DMS53 (cell line): Measurements from ENCODE around the gene TBCCD1.
"Not testable (repeated sequence)": the region's sequence is repeated elsewhere in the genome, so short reads cannot be mapped to it uniquely, and the experiment has no call there.

Experiments
- DNase-seq: peaks from one replicate; lab custom pipeline; 2025; lab: John Stamatoyannopoulos, UW

Gene TBCCD1

GRCh38 chr3:186552408-186553031 lies 14.6 kb downstream of the TBCCD1 start:
- no peak for DNase-seq

GRCh38 chr3:186551387-186551786 lies 15.8 kb downstream of the TBCCD1 start:
- DNase-seq: peak; percentile 23

DNA sequence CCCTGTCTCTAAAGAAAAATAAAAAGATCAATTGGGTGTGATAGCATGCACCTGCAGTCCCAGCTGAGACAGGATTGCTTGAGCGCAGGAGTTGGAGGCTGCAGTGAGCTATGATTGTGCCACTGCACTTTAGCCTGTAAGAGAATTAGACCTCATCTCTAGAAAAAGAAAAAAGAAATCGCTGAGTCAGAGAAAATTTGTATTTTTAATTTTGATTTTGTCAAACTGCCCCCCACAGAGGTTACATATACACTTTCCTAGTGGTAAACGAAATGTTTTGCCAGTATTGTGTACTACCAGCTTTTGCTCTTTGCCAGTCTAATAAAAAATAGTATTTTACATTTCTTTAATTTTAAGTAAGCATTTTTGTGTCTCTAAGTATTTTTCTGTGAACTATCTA lies 17.6 kb downstream of the TBCCD1 start:
- DNase-seq: no peak

GRCh38 chr3:186544281-186544680 lies 22.9 kb downstream of the TBCCD1 start, which contains the start of gene CRYGS:
Gene CRYGS, minus strand, starts transcription at chr3:186544380. Its CDS starts 54 bp downstream, at chr3:186544326.
- DNase-seq: no peak

- no peak for DNase-seq
Observed at GRCh38 chr3:186540835-186541226, 26.3 kb downstream of the TBCCD1 start.

GRCh38 chr3:186540221-186540834 lies 26.8 kb downstream of the TBCCD1 start:
- peak; percentile 82 for DNase-seq

GRCh38 chr3:186538779-186539178 lies 28.4 kb downstream of the TBCCD1 start:
- no peak for DNase-seq

DNA sequence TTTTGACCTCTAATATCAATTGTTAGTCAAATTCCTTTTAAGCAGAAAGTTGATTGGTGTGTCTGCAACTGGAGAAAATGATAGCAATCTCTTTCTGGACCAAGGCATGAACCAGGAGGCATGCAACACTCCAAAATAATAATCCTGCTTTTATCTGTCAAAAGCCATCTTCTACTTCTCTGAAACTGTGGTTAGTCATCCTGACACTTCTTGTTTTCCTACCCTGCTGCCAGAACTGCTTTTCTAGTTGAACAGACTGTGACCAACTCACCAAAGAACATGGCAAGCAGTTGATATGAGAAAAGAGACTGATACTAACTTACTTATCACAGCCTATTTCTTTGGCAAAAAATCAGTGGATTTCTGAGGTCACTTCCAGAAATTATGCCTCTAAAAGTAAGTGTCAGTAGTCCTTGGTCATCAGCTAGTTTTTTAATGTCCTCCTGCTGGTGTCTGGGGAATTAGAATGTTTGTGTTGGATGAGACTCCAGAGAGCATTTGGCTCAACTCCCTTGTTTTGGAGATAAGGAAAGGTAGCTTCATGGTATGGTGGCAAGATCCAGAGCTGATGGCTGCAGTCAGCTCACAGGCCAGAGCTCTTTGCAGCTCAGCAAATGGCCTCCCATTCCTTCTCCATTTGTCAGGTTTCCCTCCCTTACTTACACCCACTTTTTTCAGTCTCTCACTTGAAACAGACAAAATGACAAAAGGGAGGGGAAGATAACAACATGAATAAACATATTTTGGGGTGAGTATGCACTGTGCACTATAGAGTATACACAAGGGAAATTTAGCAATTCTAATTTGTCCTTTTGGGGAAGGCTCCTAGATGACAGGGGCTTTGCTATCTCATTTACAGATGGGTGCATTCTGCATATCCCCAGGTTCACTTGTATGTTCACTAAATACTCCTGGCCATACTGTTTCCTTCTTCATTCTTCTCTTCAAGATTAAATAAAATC lies 30.0 kb downstream of the TBCCD1 start:
- no peak for DNase-seq

- DNase-seq: no peak
Observed at GRCh38 chr3:186534113-186534669, 32.9 kb downstream of the TBCCD1 start.

DNA sequence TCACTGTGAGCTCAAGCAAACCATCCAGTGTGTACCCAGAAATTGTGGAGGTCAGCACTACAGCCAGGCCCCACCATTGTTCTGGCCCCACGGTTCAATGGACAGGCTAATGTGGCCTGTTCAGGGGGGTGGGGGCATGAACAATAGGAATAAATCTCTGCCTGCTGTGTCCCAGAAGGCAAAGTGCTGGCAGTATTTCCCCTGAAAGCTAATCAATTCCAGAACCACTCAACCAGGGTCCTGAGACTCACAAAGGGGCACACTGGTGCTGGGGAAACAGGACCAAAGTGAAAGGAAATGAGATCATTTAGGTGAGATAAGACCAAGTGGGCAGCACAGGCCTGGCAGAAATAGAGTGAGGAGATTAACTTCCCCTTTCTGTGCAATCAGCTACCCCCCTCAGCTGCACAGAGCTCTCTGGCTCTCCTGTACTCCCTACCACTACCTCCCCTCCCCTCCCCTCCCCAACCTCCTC lies 34.5 kb downstream of the TBCCD1 start:
- DNase-seq: no peak

- DNase-seq: not testable (repeated sequence)
Observed at GRCh38 chr3:186531694-186532093, 35.4 kb downstream of the TBCCD1 start.

DNA sequence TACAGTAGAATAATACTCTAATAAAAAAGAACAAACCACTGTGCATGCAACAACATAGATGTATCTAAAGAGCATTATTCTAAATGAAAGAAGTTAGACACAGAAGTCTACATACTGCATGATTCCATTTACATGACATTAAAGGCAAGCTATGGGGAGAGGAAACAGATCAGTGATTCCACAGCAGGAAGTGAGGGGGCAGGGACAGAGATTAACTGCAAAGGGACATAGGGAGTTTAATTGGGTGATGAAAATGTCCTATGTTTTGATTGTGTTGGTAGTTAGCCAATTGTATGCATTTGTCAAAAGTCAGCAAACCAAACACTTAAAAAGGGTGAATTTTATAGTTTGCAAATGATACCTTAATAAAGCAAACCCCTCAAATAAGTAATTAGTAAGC lies 36.7 kb downstream of the TBCCD1 start:
- no peak for DNase-seq

GRCh38 chr3:186529201-186529999 lies 37.7 kb downstream of the TBCCD1 start:
- DNase-seq: peak; percentile 24

DNA sequence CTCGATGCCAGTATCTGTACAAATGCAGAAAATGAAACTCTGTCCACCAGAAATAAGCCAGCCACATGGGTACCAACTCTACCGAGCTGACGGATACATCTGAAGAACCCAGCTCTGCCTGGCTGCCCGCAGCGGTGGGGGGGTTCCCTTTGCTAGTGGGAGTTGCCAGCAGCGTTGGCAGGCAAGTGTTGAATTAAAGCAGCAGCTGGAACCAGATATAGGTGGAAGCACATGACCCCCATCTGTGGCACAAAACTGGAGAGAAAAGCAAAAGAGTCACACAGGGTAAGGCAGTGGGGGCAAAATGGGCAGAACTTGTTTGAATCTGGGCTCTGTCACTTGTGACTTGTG lies 40.9 kb downstream of the TBCCD1 start:
- DNase-seq: no peak

- DNase-seq: no peak
Observed at GRCh38 chr3:186525369-186526255, 41.5 kb downstream of the TBCCD1 start.

DNA sequence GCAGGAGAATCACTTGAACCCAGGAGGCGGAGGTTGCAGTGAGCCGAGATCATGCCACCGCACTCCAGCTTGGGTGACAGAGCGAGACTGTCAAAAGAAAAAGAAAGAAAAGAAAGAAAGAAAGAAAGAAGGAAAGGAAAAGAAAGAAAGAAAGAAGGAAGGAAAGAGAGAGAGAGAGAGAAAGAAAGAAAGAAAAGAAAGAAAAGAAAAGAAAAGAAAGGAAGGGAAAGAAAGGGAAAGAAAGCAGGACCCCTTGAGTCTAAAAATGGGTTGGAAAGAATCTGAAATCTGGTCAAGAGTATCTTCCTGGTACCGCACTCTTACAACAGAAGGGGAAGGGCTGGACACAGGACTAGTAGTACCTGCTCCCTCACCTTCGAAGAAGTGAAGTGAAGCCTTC lies 42.5 kb downstream of the TBCCD1 start:
- no peak for DNase-seq

DNA sequence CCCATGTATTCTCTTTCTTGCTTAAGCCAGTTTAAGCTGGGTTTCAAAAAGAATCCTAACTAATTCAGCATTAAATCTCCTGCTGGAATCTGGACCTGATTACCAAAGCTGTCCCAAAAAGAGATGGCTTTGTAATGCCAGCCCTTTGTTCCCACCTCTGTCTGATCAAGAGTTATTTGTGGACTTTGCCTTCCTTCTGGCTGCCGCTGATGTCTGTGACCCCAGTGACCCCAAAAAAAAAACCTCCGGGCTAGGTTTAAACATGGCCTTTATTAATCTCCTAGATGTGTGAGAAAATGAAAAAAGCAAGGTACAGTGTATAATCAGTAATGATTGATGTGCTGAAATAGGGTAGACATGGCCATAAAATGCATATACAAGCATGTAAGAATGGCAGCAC lies 43.7 kb downstream of the TBCCD1 start:
- DNase-seq: no peak

- DNase-seq: no peak
Observed at GRCh38 chr3:186523022-186523421, 44.1 kb downstream of the TBCCD1 start.

- DNase-seq: peak; percentile 34
Observed at GRCh38 chr3:186520957-186521842, 45.9 kb downstream of the TBCCD1 start.
